ENCODE results near the gene HOTAIR.

The HOTAIR gene

GRCh38 chr12:53974084-53975063, at the start of gene HOTAIR:
TSS of gene HOTAIR (minus strand) at chr12:53974954.
- DNase-seq: no peak

- DNase-seq: no peak
Observed at GRCh38 chr12:54024127-54024526, 49.4 kb upstream of the HOTAIR start.

- DNase-seq: no peak
Observed at GRCh38 chr12:54022960-54023884, 48.5 kb upstream of the HOTAIR start.

GRCh38 chr12:54021432-54022013, 46.8 kb upstream of the HOTAIR start:
- no peak for DNase-seq

GRCh38 chr12:54020591-54021405, 46.0 kb upstream of the HOTAIR start:
- DNase-seq: no peak

GRCh38 chr12:54019924-54020590, 45.3 kb upstream of the HOTAIR start:
- no peak for DNase-seq

GRCh38 chr12:54019091-54019811, 44.5 kb upstream of the HOTAIR start:
- no peak for DNase-seq

GRCh38 chr12:54018468-54018984, 43.8 kb upstream of the HOTAIR start:
- no peak for DNase-seq

GRCh38 chr12:54017878-54018467, 43.2 kb upstream of the HOTAIR start:
- no peak for DNase-seq

GRCh38 chr12:54017027-54017788, 42.5 kb upstream of the HOTAIR start:
- DNase-seq: no peak

GRCh38 chr12:54016478-54016964, 41.8 kb upstream of the HOTAIR start:
- DNase-seq: no peak

- DNase-seq: no peak
Observed at GRCh38 chr12:54016051-54016450, 41.3 kb upstream of the HOTAIR start.

GRCh38 chr12:54015018-54015931, 40.5 kb upstream of the HOTAIR start:
- no peak for DNase-seq

GRCh38 chr12:54014377-54015017, 39.7 kb upstream of the HOTAIR start:
- DNase-seq: no peak

GRCh38 chr12:54012631-54013409, 38.1 kb upstream of the HOTAIR start:
- no peak for DNase-seq

- DNase-seq: no peak
Observed at GRCh38 chr12:54011665-54012532, 37.1 kb upstream of the HOTAIR start.

Data from GDM1 (cell line).